CD4-positive, alpha-beta memory T cell (primary cell): ENCODE measurements around the gene ATXN2. TPM values are rescaled to one million over a fixed set of nuclear protein-coding genes. Genes with fewer than 3 reads are reported as not detected.

Experiments
- CTCF ChIA-PET: fragments of 350-600 bp; sonication (Branson Sonifier 250); formaldehyde crosslinking; loops from one replicate; lab custom pipeline; 2021; ENCODE audit warnings: inconsistent platforms; ENCODE audit not compliant: partially characterized antibody; lab: Charles Lee
- POLR2A ChIA-PET: fragments of 350-600 bp; sonication (Branson Sonifier 250); formaldehyde crosslinking; loops from one replicate; lab custom pipeline; 2021; ENCODE audit not compliant: partially characterized antibody; lab: Charles Lee
- DNase-seq, 5 donors: peaks; one replicate each; pipeline versions ENCODE4 v3.0.0 to v3.0.0-alpha.2; 2020 to 2022; ENCODE audit warnings: mixed read lengths in 1 of 5
- H3K27ac ChIP-seq: one replicate; pipeline ENCODE4 v1.7.0; 2013; ENCODE audit warnings: low read depth, low read length
- H3K27me3 ChIP-seq: 2 replicates; pipeline ENCODE4 v1.7.0; 2013; ENCODE audit warnings: mild to moderate bottlenecking, low read length, moderate library complexity; ENCODE audit not compliant: insufficient read depth
- H3K36me3 ChIP-seq: 2 replicates; pipeline ENCODE4 v1.7.0; 2013; ENCODE audit warnings: mild to moderate bottlenecking, low read length, moderate library complexity; ENCODE audit not compliant: insufficient read depth
- H3K4me1 ChIP-seq: 2 replicates; pipeline ENCODE4 v1.7.0; 2013; ENCODE audit warnings: mild to moderate bottlenecking, low read length, moderate library complexity; ENCODE audit not compliant: insufficient read depth
- H3K4me3 ChIP-seq, 2 donors: one replicate each; pipeline ENCODE4 v1.7.0; 2013; ENCODE audit warnings: low read length in 2 of 2, mild to moderate bottlenecking in 1 of 2
- H3K9me3 ChIP-seq, 2 donors: one replicate each; pipeline ENCODE4 v1.7.0; 2013; ENCODE audit warnings: low read length in 2 of 2, control low read depth in 1 of 2; ENCODE audit not compliant: control insufficient read depth in 1 of 2
- H3K27ac Mint-ChIP-seq, 7 donors: one replicate each; pipeline ENCODE4 v1.8.0; 2020 to 2021; ENCODE audit warnings: mixed read lengths in 7 of 7, mild to moderate bottlenecking in 6 of 7, inconsistent platforms in 3 of 7, moderate library complexity in 3 of 7
- H3K27me3 Mint-ChIP-seq, 2 donors: one replicate each; pipeline ENCODE4 v1.8.0; 2020 to 2021; ENCODE audit warnings: mixed read lengths in 2 of 2
- H3K36me3 Mint-ChIP-seq, 2 donors: one replicate each; pipeline ENCODE4 v1.8.0; 2020 to 2021; ENCODE audit warnings: mixed read lengths in 2 of 2, inconsistent platforms in 1 of 2, mild to moderate bottlenecking in 1 of 2
- H3K4me1 Mint-ChIP-seq, 4 donors: one replicate each; pipeline ENCODE4 v1.8.0; 2020 to 2021; ENCODE audit warnings: mixed read lengths in 4 of 4, mild to moderate bottlenecking in 1 of 4
- H3K4me3 Mint-ChIP-seq, 8 donors: one replicate each; pipeline ENCODE4 v1.8.0; 2020 to 2021; ENCODE audit warnings: mixed read lengths in 8 of 8, mild to moderate bottlenecking in 7 of 8, moderate library complexity in 6 of 8, inconsistent platforms in 3 of 8
- H3K9me3 Mint-ChIP-seq, 8 donors: one replicate each; pipeline ENCODE4 v1.8.0; 2020 to 2021; ENCODE audit warnings: mixed read lengths in 8 of 8, mild to moderate bottlenecking in 5 of 8, inconsistent platforms in 3 of 8, moderate library complexity in 1 of 8
- intact Hi-C: fragments of 100-400 bp; cut with micrococcal nuclease; formaldehyde crosslinking; loops from one replicate; pipeline ENCODE4 v1.15.1; 2023
- polyA plus RNA-seq, 2 donors: library from polyadenylated mRNA; unstranded; fragments of 300-500 nt; fragmentation: Illumina TruSeq; gene quantifications; one replicate each; pipeline ENCODE4 v1.2.3, GENCODE V29; 2021
- total RNA-seq, 2 experiments: library from RNA; stranded (reverse); gene quantifications; one replicate each; pipeline ENCODE4 v1.2.3, GENCODE V29; 2021

The ATXN2 gene
- total and polyA plus RNA-seq, 4 experiments from 2014 or later = 11.0 to 74.8 (median 53.0) TPM

DNA sequence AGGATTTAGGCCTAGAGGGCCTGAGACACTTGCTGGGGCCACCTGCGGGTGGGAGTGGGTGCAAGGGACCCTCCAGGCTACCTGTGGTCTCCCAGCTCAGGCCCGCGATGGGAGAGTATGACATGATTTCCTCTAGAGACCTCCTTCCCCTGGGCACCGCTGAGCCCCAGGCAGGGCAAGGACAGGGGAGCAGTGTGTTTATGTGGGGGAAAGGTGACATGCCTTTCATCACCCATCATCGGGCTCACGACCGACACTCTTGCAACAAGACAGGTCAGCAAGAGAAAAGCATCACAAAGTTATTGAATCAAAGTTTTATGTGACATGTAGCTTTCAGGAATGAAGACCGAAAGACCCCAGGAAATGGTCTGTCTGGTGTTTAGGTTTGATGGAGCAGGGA is 173.5 kb downstream of the ATXN2 start:
- Mint-ChIP-seq H3K4me3 (peak overlapping the region in 7 of 8 donors; percentile 63 to 82 (median 76)), H3K27ac (peak overlapping the region; percentile 95 to 100 (median 97)), H3K36me3 (peaks cover 2 to 31% of the 10 kb centered on the region in 2 donors), H3K27me3 (no peaks in the 10 kb centered on the region), H3K4me1 (peaks cover 43 to 86% (median 63%) of the 10 kb centered on the region in 4 donors), H3K9me3 (no peaks in the 10 kb centered on the region)
- H3K36me3 ChIP-seq = peaks cover 10% of the 10 kb centered on the region
- POLR2A ChIA-PET = interaction anchor here (0.8 to 14.7 kb wide), 5 partner anchors 9 to 261 kb away, joined by 3 to 258 read pairs (median 42); partner anchors contain the start of genes ACAD10, BRAP and SH2B3
- intact Hi-C loops = loop anchor here (1.0 kb wide), 1 partner anchor 9 kb away; no protein-coding TSS in a partner anchor
- CTCF ChIA-PET = interaction anchor here (0.7 to 5.1 kb wide), 7 partner anchors 9 to 28 kb away, joined by 3 to 55 read pairs (median 6); no protein-coding TSS in a partner anchor
- no peaks in the 10 kb centered on the region for H3K27me3 ChIP-seq
- H3K9me3 ChIP-seq = no peaks in the 10 kb centered on the region
- H3K27ac ChIP-seq = peak overlapping the region; percentile 98
- H3K4me3 ChIP-seq = no peak overlapping the region
- DNase-seq = no peak
- peaks cover 67% of the 10 kb centered on the region for H3K4me1 ChIP-seq

DNA sequence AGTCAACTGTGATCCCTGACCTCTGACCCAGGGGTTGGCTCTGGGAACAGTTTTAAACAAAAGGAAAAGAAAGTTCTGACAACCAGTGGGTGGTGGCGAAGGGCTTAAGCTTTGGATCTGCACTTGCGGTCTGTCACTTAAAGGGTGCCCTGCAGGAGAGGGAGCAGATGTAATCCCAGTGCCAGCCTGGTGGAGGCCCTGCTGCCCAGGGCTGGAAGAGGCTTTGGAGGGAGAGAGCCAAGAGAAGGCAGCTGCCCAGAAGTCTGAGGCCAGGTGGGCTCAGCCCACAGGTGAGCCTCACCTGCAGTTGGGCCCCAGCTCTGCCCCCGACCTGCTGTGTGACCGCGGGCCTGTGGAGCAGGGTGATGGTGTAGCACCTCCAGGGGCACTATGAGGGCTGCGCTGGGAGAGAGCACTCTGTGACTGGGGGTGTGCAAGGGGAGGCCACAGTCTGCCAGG is 174.3 kb downstream of the ATXN2 start:
- Mint-ChIP-seq H3K4me1 (peaks cover 40 to 81% (median 60%) of the 10 kb centered on the region in 4 donors), H3K27ac (peak overlapping the region; percentile 77 to 100 (median 96)), H3K36me3 (peaks cover 6 to 33% of the 10 kb centered on the region in 2 donors), H3K9me3 (no peaks in the 10 kb centered on the region), H3K27me3 (no peaks in the 10 kb centered on the region), H3K4me3 (peak overlapping the region; percentile 15 to 82 (median 46))
- POLR2A ChIA-PET = interaction anchor here (1.2 to 14.7 kb wide), 5 partner anchors 10 to 27 kb away, joined by 3 to 258 read pairs (median 42); partner anchors contain the start of gene SH2B3
- Histone ChIP-seq H3K4me1 (peaks cover 59% of the 10 kb centered on the region), H3K36me3 (peaks cover 14% of the 10 kb centered on the region), H3K27ac (peak overlapping the region; percentile 98), H3K4me3 (no peak overlapping the region), H3K27me3 (no peaks in the 10 kb centered on the region), H3K9me3 (no peaks in the 10 kb centered on the region)
- intact Hi-C loops = no loop called here
- CTCF ChIA-PET = interaction anchor here (0.6 to 5.1 kb wide), 7 partner anchors 10 to 28 kb away, joined by 3 to 55 read pairs (median 6); no protein-coding TSS in a partner anchor
- no peak for DNase-seq

DNA sequence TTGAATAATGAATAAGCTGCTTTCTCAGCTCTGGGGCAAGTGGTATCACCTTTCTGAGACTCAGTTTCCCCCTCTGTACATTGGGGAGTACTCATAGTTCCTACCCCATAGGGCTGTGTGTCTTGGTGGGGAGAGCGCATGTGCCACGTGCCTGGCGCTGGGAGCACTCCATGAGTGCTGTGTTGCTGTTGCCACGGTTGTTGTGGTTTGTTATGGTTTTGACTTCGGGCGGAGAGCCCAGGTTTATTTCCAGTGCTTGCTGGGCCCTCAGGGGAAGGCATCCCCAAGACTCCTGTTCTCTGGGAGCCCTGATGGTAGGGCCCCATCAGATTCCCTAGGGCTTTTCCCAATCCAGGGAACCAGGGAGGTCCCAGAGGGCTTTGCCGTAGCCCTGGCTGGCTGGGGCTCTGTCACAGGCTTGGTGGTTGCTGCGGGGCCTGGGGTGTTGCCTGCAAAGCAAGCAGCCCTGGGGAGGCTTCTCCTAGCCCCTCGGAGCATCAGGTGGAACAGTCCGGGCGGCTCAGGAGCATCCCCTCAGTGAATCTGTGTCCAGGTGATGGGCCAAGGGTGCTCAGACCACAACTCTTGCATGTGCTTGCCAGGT is 174.8 kb downstream of the ATXN2 start:
- ChIA-PET POLR2A (interaction anchor here (0.9 to 14.7 kb wide), 5 partner anchors 11 to 21 kb away, joined by 3 to 258 read pairs (median 42); partner anchors contain the start of gene SH2B3), CTCF (interaction anchor here (0.6 to 5.1 kb wide), 6 partner anchors 12 to 27 kb away, joined by 3 to 55 read pairs (median 6); no protein-coding TSS in a partner anchor)
- Histone ChIP-seq H3K27me3 (no peaks in the 10 kb centered on the region), H3K4me1 (peaks cover 54% of the 10 kb centered on the region), H3K4me3 (no peak overlapping the region), H3K9me3 (no peaks in the 10 kb centered on the region), H3K36me3 (peaks cover 14% of the 10 kb centered on the region), H3K27ac (peak overlapping the region; percentile 98)
- Mint-ChIP-seq H3K9me3 (no peaks in the 10 kb centered on the region), H3K27me3 (no peaks in the 10 kb centered on the region), H3K27ac (peak overlapping the region; percentile 77 to 100 (median 96)), H3K4me3 (peak overlapping the region in 5 of 8 donors; percentile 15 to 82 (median 30)), H3K4me1 (peaks cover 38 to 76% (median 56%) of the 10 kb centered on the region in 4 donors), H3K36me3 (peaks cover 6 to 37% of the 10 kb centered on the region in 2 donors)
- intact Hi-C loops = no loop called here
- DNase-seq = no peak

DNA sequence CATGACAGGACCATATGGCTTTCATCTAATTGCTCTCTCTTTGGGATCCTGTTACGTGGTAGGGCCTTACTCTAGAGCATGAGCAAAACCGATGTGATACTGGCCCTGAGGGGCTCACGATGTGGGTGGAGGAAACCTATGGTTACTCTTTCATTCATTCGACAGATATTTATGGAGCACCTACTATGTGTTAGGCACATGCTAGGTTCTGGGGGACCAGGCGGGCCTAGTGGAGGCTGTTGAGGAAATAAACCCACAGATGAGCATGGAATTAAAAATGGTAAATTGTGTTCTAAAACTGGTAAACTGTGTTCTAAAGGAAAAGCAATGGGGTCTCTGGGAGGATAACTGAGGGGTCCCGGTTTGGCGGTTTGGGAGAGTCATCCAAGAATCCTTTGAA is 178.6 kb downstream of the ATXN2 start:
- Mint-ChIP-seq H3K36me3 (peaks cover 10 to 49% of the 10 kb centered on the region in 2 donors), H3K27me3 (no peaks in the 10 kb centered on the region), H3K27ac (peak overlapping the region in 5 of 7 donors; percentile 17 to 78 (median 54)), H3K4me1 (peaks cover 23 to 52% (median 38%) of the 10 kb centered on the region in 4 donors), H3K4me3 (peak overlapping the region in 2 of 8 donors; percentile 13 to 43), H3K9me3 (no peaks in the 10 kb centered on the region)
- CTCF ChIA-PET = interaction anchor here (0.7 to 1.8 kb wide), 3 partner anchors 17 to 35 kb away, joined by 3 to 8 read pairs (median 3); no protein-coding TSS in a partner anchor
- peaks cover 16% of the 10 kb centered on the region for H3K4me1 ChIP-seq
- DNase-seq = no peak
- H3K4me3 ChIP-seq = no peak overlapping the region
- H3K27ac ChIP-seq = no peak overlapping the region
- intact Hi-C loops = no loop called here
- no peaks in the 10 kb centered on the region for H3K27me3 ChIP-seq
- no peaks in the 10 kb centered on the region for H3K9me3 ChIP-seq
- peaks cover 21% of the 10 kb centered on the region for H3K36me3 ChIP-seq
- POLR2A ChIA-PET = interaction anchor here (0.6 to 14.7 kb wide), 3 partner anchors 11 to 136 kb away, joined by 3 to 258 read pairs (median 17); partner anchors contain the start of gene SH2B3

DNA sequence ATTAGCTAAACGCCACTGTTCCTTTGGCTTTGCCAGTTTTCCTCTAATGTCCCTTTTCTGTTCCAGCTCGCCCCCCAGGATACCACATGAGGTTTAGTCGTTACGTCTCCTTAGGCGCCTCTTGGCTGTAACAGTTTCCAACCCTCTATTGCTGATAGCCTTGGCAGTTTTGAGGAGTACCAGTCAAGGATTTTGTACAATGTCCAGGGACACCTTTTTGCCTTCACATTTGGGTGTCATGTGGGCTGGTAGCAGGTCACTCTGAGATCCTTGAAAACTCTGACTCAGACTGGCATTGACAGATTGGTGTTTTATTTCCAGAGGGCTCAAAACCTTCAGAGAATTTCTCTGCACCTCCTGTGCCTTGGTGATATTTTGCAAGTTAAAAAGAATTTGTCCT is 179.3 kb downstream of the ATXN2 start:
- Mint-ChIP-seq H3K36me3 (peaks cover 10 to 50% of the 10 kb centered on the region in 2 donors), H3K27ac (peak overlapping the region in 1 of 7 donors; percentile 72), H3K4me1 (peaks cover 21 to 51% (median 37%) of the 10 kb centered on the region in 4 donors), H3K9me3 (peaks cover 0 to 2% (median 0%) of the 10 kb centered on the region in 8 donors), H3K27me3 (no peaks in the 10 kb centered on the region), H3K4me3 (no peak overlapping the region)
- POLR2A ChIA-PET = interaction anchor here (0.6 to 14.7 kb wide), 4 partner anchors 10 to 1132 kb away, joined by 3 to 258 read pairs (median 10); partner anchors contain the start of gene SH2B3
- Histone ChIP-seq H3K36me3 (peaks cover 21% of the 10 kb centered on the region), H3K4me3 (no peak overlapping the region), H3K27me3 (no peaks in the 10 kb centered on the region), H3K27ac (no peak overlapping the region), H3K9me3 (no peaks in the 10 kb centered on the region), H3K4me1 (peaks cover 14% of the 10 kb centered on the region)
- no peak for DNase-seq
- intact Hi-C loops = no loop called here
- CTCF ChIA-PET = interaction anchor here (1.5 to 1.9 kb wide), 3 partner anchors 15 to 32 kb away, joined by 5 to 8 read pairs (median 8); no protein-coding TSS in a partner anchor

DNA sequence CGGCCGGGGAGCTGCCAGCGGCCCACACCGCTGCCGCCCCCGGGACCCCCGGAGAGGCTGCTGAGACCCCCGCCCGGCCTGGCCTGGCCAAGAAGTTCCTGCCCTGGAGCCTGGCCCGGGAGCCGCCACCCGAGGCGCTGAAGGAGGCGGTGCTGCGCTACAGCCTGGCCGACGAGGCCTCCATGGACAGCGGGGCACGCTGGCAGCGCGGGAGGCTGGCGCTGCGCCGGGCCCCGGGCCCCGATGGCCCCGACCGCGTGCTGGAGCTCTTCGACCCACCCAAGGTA is 180.6 kb downstream of the ATXN2 start:
- H3K9me3 ChIP-seq = no peaks in the 10 kb centered on the region
- H3K4me3 ChIP-seq = no peak overlapping the region
- H3K36me3 Mint-ChIP-seq = peaks cover 10 to 53% of the 10 kb centered on the region in 2 donors
- H3K4me1 Mint-ChIP-seq = peaks cover 24 to 54% (median 40%) of the 10 kb centered on the region in 4 donors
- peaks cover 18% of the 10 kb centered on the region for H3K4me1 ChIP-seq
- H3K27me3 ChIP-seq = no peaks in the 10 kb centered on the region
- DNase-seq = no peak
- H3K27ac ChIP-seq = no peak overlapping the region
- H3K27me3 Mint-ChIP-seq = no peaks in the 10 kb centered on the region
- H3K36me3 ChIP-seq = peaks cover 21% of the 10 kb centered on the region
- intact Hi-C loops = no loop called here
- POLR2A ChIA-PET = interaction anchor here (1.3 to 14.7 kb wide), 2 partner anchors 9 to 33 kb away, joined by 4 to 258 read pairs; partner anchors contain the start of gene SH2B3
- H3K4me3 Mint-ChIP-seq = no peak overlapping the region
- CTCF ChIA-PET = interaction anchor here (0.9 to 1.9 kb wide), 3 partner anchors 14 to 33 kb away, joined by 4 to 8 read pairs (median 5); no protein-coding TSS in a partner anchor
- no peak overlapping the region for H3K27ac Mint-ChIP-seq
- peaks cover 0 to 4% (median 0%) of the 10 kb centered on the region in 8 donors for H3K9me3 Mint-ChIP-seq
